ENCODE data around the gene PPP1R15B.
A peak's percentile ranks its signal among the peaks of the same experiment; 100 is the strongest.

- TF ChIP-seq, protein P1, sequence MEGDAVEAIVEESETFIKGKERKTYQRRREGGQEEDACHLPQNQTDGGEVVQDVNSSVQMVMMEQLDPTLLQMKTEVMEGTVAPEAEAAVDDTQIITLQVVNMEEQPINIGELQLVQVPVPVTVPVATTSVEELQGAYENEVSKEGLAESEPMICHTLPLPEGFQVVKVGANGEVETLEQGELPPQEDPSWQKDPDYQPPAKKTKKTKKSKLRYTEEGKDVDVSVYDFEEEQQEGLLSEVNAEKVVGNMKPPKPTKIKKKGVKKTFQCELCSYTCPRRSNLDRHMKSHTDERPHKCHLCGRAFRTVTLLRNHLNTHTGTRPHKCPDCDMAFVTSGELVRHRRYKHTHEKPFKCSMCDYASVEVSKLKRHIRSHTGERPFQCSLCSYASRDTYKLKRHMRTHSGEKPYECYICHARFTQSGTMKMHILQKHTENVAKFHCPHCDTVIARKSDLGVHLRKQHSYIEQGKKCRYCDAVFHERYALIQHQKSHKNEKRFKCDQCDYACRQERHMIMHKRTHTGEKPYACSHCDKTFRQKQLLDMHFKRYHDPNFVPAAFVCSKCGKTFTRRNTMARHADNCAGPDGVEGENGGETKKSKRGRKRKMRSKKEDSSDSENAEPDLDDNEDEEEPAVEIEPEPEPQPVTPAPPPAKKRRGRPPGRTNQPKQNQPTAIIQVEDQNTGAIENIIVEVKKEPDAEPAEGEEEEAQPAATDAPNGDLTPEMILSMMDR (IDR thresholded peaks at IDR 0.05): peak in 1 of 6 experiments; percentile 6
- no peak for TF ChIP-seq POLR2A (IDR thresholded peaks at IDR 0.05)
These were observed 748 bp downstream of the PPP1R15B start for GRCh38 chr1:204410688-204411450.
